ENCODE results near the gene FAM149B1.
A peak's percentile ranks its signal among the peaks of the same experiment; 100 is the strongest.

The FAM149B1 gene

DNA sequence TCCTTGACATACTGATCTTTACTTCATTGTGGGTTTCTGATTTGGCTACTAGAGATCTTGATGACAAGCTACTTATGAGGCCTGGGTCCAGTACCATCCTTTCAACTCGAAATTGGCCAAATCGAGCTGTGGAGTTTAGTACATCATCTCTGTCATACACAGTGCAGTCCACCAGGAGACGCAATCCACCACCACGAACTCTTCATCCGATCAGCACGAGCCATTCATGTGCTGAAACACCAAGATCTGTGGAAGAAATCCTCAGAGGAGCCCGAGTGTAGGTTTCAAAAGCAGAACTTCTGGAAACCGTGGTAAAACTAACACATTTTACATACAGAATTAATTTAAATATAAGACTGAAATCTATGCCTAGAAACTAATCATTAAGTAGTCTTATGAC, 65.0 kb downstream of the FAM149B1 start:
- Histone ChIP-seq H2AFZ (ENCODE audit: low read length) (no peak overlapping the region), H4K20me1 (ENCODE audit: insufficient read depth, low read length, poor library complexity, severe bottlenecking) (peaks cover 4% of the 10 kb centered on the region), H3K9me3 (ENCODE audit: insufficient read depth, low read depth, low read length) (no peaks in the 10 kb centered on the region), H3K4me3 (ENCODE audit: low read length, poor library complexity, severe bottlenecking) (no peak overlapping the region), H3K27me3 (ENCODE audit: insufficient read depth, low read length, poor library complexity, severe bottlenecking) (no peaks in the 10 kb centered on the region), H3F3A (ENCODE audit: low read depth) (no peaks in the 10 kb centered on the region), H3K9me2 (replicated peaks; ENCODE audit: low read depth, low read length) (no peaks in the 10 kb centered on the region), H3K4me1 (ENCODE audit: insufficient read depth, low read length, poor library complexity, severe bottlenecking) (no peaks in the 10 kb centered on the region), H3K9ac (ENCODE audit: low read depth, low read length, poor library complexity, severe bottlenecking) (no peak overlapping the region), H3K36me3 (ENCODE audit: insufficient read depth, low read length) (peaks cover 38% of the 10 kb centered on the region; the same call in 1 of the 2 replicates), H3K4me2 (ENCODE audit: low read depth, low read length, poor library complexity, severe bottlenecking) (no peak overlapping the region), H3K79me2 (ENCODE audit: insufficient read depth, low read length) (0 out of 2 replicates have a peak, but pooled peaks cover 5% of the 10 kb centered on the region)
- TF ChIP-seq, protein P1, sequence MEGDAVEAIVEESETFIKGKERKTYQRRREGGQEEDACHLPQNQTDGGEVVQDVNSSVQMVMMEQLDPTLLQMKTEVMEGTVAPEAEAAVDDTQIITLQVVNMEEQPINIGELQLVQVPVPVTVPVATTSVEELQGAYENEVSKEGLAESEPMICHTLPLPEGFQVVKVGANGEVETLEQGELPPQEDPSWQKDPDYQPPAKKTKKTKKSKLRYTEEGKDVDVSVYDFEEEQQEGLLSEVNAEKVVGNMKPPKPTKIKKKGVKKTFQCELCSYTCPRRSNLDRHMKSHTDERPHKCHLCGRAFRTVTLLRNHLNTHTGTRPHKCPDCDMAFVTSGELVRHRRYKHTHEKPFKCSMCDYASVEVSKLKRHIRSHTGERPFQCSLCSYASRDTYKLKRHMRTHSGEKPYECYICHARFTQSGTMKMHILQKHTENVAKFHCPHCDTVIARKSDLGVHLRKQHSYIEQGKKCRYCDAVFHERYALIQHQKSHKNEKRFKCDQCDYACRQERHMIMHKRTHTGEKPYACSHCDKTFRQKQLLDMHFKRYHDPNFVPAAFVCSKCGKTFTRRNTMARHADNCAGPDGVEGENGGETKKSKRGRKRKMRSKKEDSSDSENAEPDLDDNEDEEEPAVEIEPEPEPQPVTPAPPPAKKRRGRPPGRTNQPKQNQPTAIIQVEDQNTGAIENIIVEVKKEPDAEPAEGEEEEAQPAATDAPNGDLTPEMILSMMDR (conservative IDR thresholded peaks at IDR 0.05; ENCODE audit: low read length), result peak; percentile 52
- TF ChIP-seq EZH2phosphoT487 (IDR thresholded peaks at IDR 0.05; ENCODE audit: borderline replicate concordance), result no peak

DNA sequence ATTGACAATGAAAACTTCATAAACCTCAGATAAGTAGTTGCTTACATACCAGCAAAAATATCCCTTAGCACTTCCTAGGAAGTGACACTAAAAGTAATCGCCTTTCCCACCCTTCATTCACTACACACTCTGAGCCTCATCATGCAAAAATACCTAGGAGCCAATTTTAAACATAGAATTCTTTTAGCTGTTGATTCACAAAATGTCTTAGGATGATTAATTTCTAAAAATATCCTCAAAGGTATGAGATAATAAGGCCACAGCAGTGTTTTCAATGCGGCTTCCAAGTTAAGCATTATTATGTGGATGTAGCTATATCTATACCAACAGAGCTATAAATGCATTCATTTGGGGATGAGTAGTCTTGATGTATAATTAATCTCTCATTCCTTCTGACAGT, 66.0 kb downstream of the FAM149B1 start:
- no peaks in the 10 kb centered on the region for H3K9me2 ChIP-seq (replicated peaks; ENCODE audit: low read depth, low read length)
- H3K36me3 ChIP-seq (ENCODE audit: insufficient read depth, low read length), result peaks cover 45% of the 10 kb centered on the region; the same call in 1 of the 2 replicates
- H3K4me1 ChIP-seq (ENCODE audit: insufficient read depth, low read length, poor library complexity, severe bottlenecking), result no peaks in the 10 kb centered on the region
- H3K79me2 ChIP-seq (ENCODE audit: insufficient read depth, low read length), result peaks cover 8% of the 10 kb centered on the region; the same call in 1 of the 2 replicates
- H4K20me1 ChIP-seq (ENCODE audit: insufficient read depth, low read length, poor library complexity, severe bottlenecking), result peaks cover 10% of the 10 kb centered on the region
- no peak overlapping the region for H3K4me2 ChIP-seq (ENCODE audit: low read depth, low read length, poor library complexity, severe bottlenecking)
- H3K27me3 ChIP-seq (ENCODE audit: insufficient read depth, low read length, poor library complexity, severe bottlenecking), result no peaks in the 10 kb centered on the region
- H3K9me3 ChIP-seq (ENCODE audit: insufficient read depth, low read depth, low read length), result no peaks in the 10 kb centered on the region
- H3K4me3 ChIP-seq (ENCODE audit: low read length, poor library complexity, severe bottlenecking), result no peak overlapping the region
- TF ChIP-seq, protein P1 (conservative IDR thresholded peaks at IDR 0.05; ENCODE audit: low read length), result no peak
- TF ChIP-seq EZH2phosphoT487 (IDR thresholded peaks at IDR 0.05; ENCODE audit: borderline replicate concordance), result no peak
- no peak overlapping the region for H2AFZ ChIP-seq (ENCODE audit: low read length)
- H3K9ac ChIP-seq (ENCODE audit: low read depth, low read length, poor library complexity, severe bottlenecking), result no peak overlapping the region
- H3F3A ChIP-seq (ENCODE audit: low read depth), result no peaks in the 10 kb centered on the region

DNA sequence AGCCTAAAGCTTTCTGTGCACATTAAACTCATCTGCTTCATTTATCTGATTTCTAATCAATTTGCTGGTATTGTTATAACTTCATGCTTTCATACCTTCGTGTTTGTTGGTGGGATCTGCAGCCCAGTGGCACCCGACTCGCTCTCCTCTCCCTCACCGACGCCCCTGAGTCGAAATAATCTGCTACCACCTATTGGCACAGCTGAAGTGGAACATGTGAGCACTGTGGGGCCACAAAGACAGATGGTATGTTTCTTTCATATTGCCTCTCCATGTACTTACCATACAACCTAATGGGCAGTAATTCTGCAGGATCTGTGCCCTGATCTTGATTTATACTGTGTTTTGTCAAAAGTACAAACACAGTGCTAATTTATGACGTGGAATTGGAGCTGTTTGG, 66.8 kb downstream of the FAM149B1 start:
- no peaks in the 10 kb centered on the region for H3K9me3 ChIP-seq (ENCODE audit: insufficient read depth, low read depth, low read length)
- no peaks in the 10 kb centered on the region for H3K27me3 ChIP-seq (ENCODE audit: insufficient read depth, low read length, poor library complexity, severe bottlenecking)
- no peaks in the 10 kb centered on the region for H3K9me2 ChIP-seq (replicated peaks; ENCODE audit: low read depth, low read length)
- H3K9ac ChIP-seq (ENCODE audit: low read depth, low read length, poor library complexity, severe bottlenecking), result no peak overlapping the region
- H2AFZ ChIP-seq (ENCODE audit: low read length), result no peak overlapping the region
- H3K36me3 ChIP-seq (ENCODE audit: insufficient read depth, low read length), result peaks cover 53% of the 10 kb centered on the region; the same call in 1 of the 2 replicates
- peaks cover 15% of the 10 kb centered on the region; the same call in 1 of the 2 replicates for H3K79me2 ChIP-seq (ENCODE audit: insufficient read depth, low read length)
- no peak overlapping the region for H3K4me2 ChIP-seq (ENCODE audit: low read depth, low read length, poor library complexity, severe bottlenecking)
- peaks cover 14% of the 10 kb centered on the region for H4K20me1 ChIP-seq (ENCODE audit: insufficient read depth, low read length, poor library complexity, severe bottlenecking)
- no peak for TF ChIP-seq EZH2phosphoT487 (IDR thresholded peaks at IDR 0.05; ENCODE audit: borderline replicate concordance)
- TF ChIP-seq, protein P1 (conservative IDR thresholded peaks at IDR 0.05; ENCODE audit: low read length), result no peak
- H3K4me1 ChIP-seq (ENCODE audit: insufficient read depth, low read length, poor library complexity, severe bottlenecking), result no peaks in the 10 kb centered on the region
- H3K4me3 ChIP-seq (ENCODE audit: low read length, poor library complexity, severe bottlenecking), result no peak overlapping the region
- no peaks in the 10 kb centered on the region for H3F3A ChIP-seq (ENCODE audit: low read depth)
